Stomach (tissue), 4 donors: ENCODE data around the gene TRIM5.

Experiments used
- CTCF ChIP-seq, 7 experiments: fragments of 450-650 bp in 4 of 7; fragments of 200-600 bp in 3 of 7; sonication (generic) in 3 of 7; IDR thresholded peaks; one replicate each; pipeline ENCODE4 v1.5.1; 2016 to 2019; ENCODE audit warnings: antibody characterized with exemption in 7 of 7, control low read depth in 2 of 7, mild to moderate bottlenecking in 1 of 7
- POLR2A ChIP-seq, 4 donors: fragments of 450-650 bp; IDR thresholded peaks; one replicate each; pipeline ENCODE4 v1.6.1; 2016; ENCODE audit warnings: antibody characterized with exemption in 4 of 4, control low read depth in 2 of 4, mild to moderate bottlenecking in 1 of 4, moderate library complexity in 1 of 4
- POLR2AphosphoS5 ChIP-seq, 3 donors: sonication (generic); formaldehyde crosslinking; IDR thresholded peaks; one replicate each; pipeline ENCODE4 v1.6.1; 2016; ENCODE audit warnings: antibody characterized with exemption in 3 of 3

- TF ChIP-seq CTCF (IDR thresholded peaks at IDR 0.05): no peak
- TF ChIP-seq POLR2AphosphoS5 (IDR thresholded peaks at IDR 0.05): no peak
- TF ChIP-seq POLR2A (IDR thresholded peaks at IDR 0.05): no peak
These were observed 15.7 kb upstream of the TRIM5 start for GRCh38 chr11:5700421-5701054.
